ENCODE measurements around the gene DDA1.

DNA sequence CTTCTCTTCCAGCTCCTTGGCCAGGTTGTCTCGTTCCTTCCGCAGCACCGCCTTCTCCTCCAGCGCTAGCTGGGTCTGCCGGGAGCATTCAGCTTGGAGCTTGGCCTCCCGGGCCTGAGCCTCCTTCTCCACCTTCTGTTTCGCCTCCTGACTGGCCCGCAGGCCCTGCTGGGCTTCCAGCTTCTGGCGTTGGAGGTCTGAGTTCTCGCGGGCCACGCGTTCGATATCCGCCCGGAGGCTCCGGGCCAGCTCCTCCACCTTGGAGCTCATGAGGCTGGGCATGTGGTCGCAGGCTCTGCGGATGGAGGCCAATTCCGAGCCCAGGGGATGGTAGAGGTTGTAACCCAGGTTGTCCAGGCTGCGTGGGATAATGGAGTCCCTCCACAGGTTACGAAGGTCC lies 56.0 kb downstream of the DDA1 start:
- TF ChIP-seq, protein P1, sequence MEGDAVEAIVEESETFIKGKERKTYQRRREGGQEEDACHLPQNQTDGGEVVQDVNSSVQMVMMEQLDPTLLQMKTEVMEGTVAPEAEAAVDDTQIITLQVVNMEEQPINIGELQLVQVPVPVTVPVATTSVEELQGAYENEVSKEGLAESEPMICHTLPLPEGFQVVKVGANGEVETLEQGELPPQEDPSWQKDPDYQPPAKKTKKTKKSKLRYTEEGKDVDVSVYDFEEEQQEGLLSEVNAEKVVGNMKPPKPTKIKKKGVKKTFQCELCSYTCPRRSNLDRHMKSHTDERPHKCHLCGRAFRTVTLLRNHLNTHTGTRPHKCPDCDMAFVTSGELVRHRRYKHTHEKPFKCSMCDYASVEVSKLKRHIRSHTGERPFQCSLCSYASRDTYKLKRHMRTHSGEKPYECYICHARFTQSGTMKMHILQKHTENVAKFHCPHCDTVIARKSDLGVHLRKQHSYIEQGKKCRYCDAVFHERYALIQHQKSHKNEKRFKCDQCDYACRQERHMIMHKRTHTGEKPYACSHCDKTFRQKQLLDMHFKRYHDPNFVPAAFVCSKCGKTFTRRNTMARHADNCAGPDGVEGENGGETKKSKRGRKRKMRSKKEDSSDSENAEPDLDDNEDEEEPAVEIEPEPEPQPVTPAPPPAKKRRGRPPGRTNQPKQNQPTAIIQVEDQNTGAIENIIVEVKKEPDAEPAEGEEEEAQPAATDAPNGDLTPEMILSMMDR (conservative IDR thresholded peaks at IDR 0.05 in 1 of 2, IDR thresholded peaks at IDR 0.05 in 1 of 2; ENCODE audit: extremely low read depth in 1 of 2, insufficient read depth in 1 of 2, low read depth in 1 of 2, low read length in 2 of 2) = no peak
- TF ChIP-seq EZH2 (IDR thresholded peaks at IDR 0.05; ENCODE audit: borderline replicate concordance, low read length) = no peak
